Measurements from ENCODE around the gene HBZ.

DNA sequence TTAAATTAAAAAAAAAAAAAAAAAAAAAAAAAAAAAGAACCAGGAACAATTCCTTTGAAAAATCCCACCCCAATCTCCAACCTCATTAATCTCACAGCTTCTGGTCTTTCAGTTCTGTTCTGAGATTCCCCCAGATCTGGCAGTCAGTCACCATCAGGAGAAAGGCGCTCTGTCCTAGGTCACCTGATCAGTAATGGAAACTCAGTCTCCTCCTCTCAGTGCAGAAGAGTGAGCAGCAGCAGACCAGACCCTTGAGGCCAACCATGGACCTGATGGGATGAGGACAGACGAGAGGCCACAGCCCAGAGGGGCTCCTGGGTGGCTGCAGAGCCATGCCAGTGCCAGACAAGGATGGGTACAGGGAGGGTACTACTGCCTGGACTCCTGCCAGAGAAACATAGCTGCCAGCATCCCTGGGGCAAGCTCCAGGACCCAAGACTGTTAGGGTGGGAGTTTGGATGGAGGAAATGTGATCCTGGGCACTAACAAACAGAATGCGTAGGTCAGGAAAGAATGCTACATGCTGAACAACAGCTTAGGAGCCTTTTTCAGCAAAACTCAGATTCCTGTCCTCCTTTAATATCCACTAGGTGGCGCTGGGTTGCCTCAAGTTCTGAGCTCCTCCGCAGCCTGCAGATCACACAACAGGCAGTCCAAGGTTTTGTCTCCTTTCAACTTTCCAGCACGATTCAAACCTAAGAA lies 45.7 kb upstream of the HBZ start:
- TF ChIP-seq, protein P1, sequence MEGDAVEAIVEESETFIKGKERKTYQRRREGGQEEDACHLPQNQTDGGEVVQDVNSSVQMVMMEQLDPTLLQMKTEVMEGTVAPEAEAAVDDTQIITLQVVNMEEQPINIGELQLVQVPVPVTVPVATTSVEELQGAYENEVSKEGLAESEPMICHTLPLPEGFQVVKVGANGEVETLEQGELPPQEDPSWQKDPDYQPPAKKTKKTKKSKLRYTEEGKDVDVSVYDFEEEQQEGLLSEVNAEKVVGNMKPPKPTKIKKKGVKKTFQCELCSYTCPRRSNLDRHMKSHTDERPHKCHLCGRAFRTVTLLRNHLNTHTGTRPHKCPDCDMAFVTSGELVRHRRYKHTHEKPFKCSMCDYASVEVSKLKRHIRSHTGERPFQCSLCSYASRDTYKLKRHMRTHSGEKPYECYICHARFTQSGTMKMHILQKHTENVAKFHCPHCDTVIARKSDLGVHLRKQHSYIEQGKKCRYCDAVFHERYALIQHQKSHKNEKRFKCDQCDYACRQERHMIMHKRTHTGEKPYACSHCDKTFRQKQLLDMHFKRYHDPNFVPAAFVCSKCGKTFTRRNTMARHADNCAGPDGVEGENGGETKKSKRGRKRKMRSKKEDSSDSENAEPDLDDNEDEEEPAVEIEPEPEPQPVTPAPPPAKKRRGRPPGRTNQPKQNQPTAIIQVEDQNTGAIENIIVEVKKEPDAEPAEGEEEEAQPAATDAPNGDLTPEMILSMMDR (IDR thresholded peaks at IDR 0.05; ENCODE audit: borderline replicate concordance, extremely low read depth, low read length, poor library complexity, severe bottlenecking): peak; percentile 90
- no peak for TF ChIP-seq EZH2 (IDR thresholded peaks at IDR 0.05; ENCODE audit: borderline replicate concordance, low read depth, low read length, severe bottlenecking)
